Kidney epithelial cell (primary cell): ENCODE results near the gene ADAD2. TPM values are rescaled to one million over a fixed set of nuclear protein-coding genes. Genes with fewer than 3 reads are reported as not detected.
"Not testable (repeated sequence)": the region's sequence is repeated elsewhere in the genome, so short reads cannot be mapped to it uniquely, and the experiment has no call there.

Source experiments
- DNase-seq: peaks from one replicate; pipeline ENCODE4 v3.0.0-alpha.2; 2010; ENCODE audit warnings: low read depth
- H3K27me3 ChIP-seq: 2 replicates; pipeline ENCODE4 v1.6.0; 2011; ENCODE audit warnings: low read length; ENCODE audit not compliant: control insufficient read depth, insufficient read depth
- H3K36me3 ChIP-seq: 2 replicates; pipeline ENCODE4 v1.5.1; 2011; ENCODE audit warnings: low read length; ENCODE audit not compliant: control insufficient read depth, insufficient read depth
- H3K4me3 ChIP-seq: 2 replicates; pipeline ENCODE4 v1.5.1; 2011; ENCODE audit warnings: low read depth, mild to moderate bottlenecking, control low read depth, low read length
- total RNA-seq: library from RNA; depleted of rRNA; stranded (reverse); fragments of >200 nt; gene quantifications from 2 replicates; pipeline ENCODE4 v1.2.3, GENCODE V29; 2015
- TF ChIP-seq, protein P1 (sequence below): IDR thresholded peaks from 2 replicates; pipeline ENCODE4 v1.5.1; 2011; ENCODE audit warnings: mild to moderate bottlenecking, moderate library complexity, low read length, control low read depth, inconsistent platforms; ENCODE audit not compliant: insufficient read depth, poor library complexity, severe bottlenecking

ADAD2 gene
- total RNA-seq, 1 donor from 2014 or later = not detected

DNA sequence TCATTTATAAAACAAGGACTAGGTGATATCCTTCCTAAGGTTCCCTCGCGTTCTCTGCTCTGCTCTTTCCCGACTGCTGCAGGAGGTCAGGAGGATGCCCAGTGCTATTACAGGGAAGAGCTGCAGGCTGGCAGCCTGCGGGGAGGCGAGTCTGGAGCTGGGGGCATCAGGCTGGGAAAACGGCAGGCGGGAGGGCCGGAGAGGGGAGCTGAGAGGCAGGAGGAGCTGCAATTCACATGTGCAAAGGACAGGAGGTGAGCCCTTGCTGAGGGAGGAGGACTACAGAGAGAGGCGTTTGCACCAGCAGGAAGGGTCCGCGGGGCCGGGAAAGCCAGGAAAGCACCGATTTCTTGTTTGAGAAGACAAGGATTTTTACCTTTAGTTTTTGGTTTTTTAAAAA, 8.1 kb downstream of the ADAD2 start:
- Histone ChIP-seq H3K4me3 (no peak overlapping the region), H3K36me3 (no peaks in the 10 kb centered on the region), H3K27me3 (peaks cover 8% of the 10 kb centered on the region)
- no peak for DNase-seq
- TF ChIP-seq, protein P1, sequence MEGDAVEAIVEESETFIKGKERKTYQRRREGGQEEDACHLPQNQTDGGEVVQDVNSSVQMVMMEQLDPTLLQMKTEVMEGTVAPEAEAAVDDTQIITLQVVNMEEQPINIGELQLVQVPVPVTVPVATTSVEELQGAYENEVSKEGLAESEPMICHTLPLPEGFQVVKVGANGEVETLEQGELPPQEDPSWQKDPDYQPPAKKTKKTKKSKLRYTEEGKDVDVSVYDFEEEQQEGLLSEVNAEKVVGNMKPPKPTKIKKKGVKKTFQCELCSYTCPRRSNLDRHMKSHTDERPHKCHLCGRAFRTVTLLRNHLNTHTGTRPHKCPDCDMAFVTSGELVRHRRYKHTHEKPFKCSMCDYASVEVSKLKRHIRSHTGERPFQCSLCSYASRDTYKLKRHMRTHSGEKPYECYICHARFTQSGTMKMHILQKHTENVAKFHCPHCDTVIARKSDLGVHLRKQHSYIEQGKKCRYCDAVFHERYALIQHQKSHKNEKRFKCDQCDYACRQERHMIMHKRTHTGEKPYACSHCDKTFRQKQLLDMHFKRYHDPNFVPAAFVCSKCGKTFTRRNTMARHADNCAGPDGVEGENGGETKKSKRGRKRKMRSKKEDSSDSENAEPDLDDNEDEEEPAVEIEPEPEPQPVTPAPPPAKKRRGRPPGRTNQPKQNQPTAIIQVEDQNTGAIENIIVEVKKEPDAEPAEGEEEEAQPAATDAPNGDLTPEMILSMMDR = no peak

DNA sequence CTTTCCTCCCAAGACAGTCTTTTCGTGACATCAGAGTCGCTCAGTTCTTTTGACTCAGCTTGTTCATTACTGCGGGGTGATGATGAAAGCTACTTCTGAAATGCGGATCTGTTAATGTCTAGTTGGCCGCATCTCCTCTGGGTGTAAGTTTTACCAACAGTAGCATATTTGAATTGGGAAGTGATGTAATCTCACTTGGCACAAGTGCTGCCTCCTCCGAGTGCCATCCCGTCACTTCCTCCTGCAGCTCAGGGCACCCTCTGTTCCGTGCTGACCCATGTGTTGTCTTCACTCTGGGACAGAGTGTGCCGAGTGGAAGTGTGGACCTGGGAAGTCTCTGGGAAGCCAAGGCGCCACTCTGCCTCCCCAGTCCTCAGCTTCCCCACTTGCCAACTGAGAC, 8.9 kb downstream of the ADAD2 start:
- DNase-seq = no peak
- TF ChIP-seq, protein P1 = no peak
- H3K36me3 ChIP-seq = no peaks in the 10 kb centered on the region
- no peak overlapping the region for H3K4me3 ChIP-seq
- peaks cover 3% of the 10 kb centered on the region for H3K27me3 ChIP-seq

DNA sequence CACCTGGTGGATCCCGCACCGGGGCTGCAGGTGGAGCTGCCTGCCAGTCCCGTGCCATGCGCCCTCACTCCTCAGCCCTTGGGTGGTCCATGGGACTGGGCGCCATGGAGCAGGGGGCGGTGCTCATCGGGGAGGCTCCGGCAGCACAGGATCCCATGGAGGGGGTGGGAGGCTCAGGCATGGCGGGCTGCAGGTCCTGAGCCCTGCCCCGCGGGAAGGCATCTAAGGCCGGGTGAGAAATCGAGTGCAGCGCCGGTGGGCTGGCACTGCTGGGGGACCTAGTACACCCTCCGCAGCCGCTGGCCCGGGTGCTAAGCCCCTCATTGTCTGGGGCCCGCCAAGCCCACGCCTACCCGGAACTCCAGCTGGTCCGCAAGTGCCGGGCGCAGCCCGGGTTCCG, 13.6 kb downstream of the ADAD2 start:
- DNase-seq, H3K4me3 ChIP-seq, H3K36me3 ChIP-seq, H3K27me3 ChIP-seq: not testable (repeated sequence)

DNA sequence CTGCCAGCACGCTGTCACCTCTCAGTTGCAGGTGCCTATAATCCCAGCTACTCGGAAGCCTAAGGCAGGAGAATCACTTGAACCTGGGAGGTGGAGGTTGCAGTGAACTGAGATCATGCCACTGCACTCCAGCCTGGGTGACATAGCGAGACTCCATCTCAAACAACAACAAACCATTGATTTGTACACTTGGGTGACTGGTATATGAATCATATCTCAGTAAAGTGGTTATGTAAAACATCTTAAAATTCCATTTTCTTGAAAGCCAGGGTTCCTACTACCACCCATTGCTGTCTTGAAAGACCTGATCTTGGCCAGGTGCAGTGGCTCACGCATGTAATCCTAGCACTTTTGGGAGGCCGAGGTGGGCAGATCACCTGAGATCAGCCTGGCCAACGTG, 14.2 kb downstream of the ADAD2 start:
- not testable (repeated sequence) for H3K27me3 ChIP-seq, H3K4me3 ChIP-seq, H3K36me3 ChIP-seq, DNase-seq

DNA sequence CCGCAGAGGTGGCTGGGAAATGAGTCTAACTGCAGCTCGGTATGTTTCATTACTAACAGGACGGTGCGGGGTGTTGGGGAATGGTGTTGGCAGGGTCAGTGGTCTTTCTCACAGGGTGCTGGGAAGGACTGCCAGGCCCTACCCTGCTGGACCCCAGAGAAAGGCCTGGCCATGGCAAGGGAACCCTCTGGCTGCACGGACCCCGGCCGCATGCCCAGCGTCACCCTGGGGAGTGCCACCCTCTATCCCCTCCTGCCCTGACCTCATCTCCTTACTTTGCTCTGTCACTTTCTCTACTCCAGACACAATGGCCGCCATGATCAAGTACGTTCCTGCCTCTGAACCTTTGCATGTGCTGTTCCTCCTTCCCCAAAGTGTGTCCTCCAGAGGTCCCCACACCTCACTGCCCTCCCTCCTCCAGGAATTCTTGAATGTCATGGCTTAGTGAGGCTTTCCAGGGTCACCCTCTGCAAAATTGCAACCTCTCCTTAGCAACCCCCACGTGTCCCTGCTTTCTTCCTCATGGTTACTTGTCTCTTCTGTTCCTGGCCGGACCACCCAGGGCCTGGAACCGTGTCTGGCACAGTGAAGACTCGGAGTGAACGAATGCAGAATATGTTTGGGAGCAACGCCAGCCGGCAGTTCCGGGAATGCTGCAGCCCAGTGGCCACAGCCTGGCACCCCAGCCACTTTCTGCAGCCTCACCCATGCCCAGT, 15.2 kb downstream of the ADAD2 start:
- Histone ChIP-seq H3K4me3 (no peak overlapping the region), H3K27me3 (no peaks in the 10 kb centered on the region), H3K36me3 (no peaks in the 10 kb centered on the region)
- TF ChIP-seq, protein P1 = no peak
- no peak for DNase-seq

DNA sequence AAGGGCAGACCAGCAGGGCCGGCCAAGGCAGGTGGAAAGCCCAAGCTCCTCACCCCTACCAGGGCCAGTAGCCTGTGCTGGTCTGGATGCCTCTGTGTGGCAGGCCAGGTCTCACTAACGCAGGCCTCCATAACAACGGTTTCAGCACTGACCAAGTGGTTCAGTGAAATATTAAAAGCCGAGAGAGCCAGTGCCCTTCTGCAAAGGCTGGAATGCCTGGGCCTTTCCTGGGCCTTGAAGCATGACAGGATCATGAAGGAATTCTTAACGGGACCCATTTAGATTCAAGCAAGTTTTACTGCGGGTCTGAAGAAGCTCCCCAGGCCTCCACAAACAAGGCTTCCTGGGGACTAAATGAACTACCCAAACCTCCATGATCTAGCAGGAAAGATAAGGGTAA, 16.3 kb downstream of the ADAD2 start:
- H3K27me3 ChIP-seq = peaks cover 2% of the 10 kb centered on the region
- no peak overlapping the region for H3K4me3 ChIP-seq
- TF ChIP-seq, protein P1 = no peak
- no peaks in the 10 kb centered on the region for H3K36me3 ChIP-seq
- DNase-seq = no peak

DNA sequence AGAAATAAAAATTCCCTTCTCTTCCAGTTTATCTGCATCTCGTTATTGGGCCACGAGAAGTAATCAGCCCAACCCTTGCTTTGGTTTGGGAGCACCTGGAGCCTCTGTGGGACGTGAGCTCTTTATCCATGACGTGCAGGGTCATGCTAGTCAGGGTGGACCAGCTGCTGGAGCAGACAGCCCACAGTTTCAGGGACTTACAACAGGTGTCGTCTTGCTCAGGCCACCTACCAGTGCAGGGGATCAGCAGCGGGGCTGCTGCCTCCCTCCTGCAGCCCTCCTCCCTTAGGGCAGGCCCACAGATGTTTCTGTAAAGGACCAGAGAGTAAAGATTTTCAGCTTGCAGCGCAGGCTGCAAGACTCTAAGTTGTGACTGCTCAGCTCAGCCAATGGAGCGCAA, 16.9 kb downstream of the ADAD2 start:
- Histone ChIP-seq H3K36me3 (no peaks in the 10 kb centered on the region), H3K4me3 (no peak overlapping the region), H3K27me3 (peaks cover 2% of the 10 kb centered on the region)
- TF ChIP-seq, protein P1 = no peak
- DNase-seq = no peak
